Fibroblast of the aortic adventitia (primary cell): ENCODE data around the gene OIT3. TPM values are rescaled to one million over a fixed set of nuclear protein-coding genes. Genes with fewer than 3 reads are reported as not detected.
"Not testable (repeated sequence)": the region's sequence is repeated elsewhere in the genome, so short reads cannot be mapped to it uniquely, and the experiment has no call there.

ENCODE experiments used
- DNase-seq: peaks from one replicate; pipeline ENCODE4 v3.0.0-alpha.2; 2010; ENCODE audit warnings: low read depth
- H3K4me3 ChIP-seq: 2 replicates; pipeline ENCODE4 v1.5.1; 2011; ENCODE audit warnings: low read depth, mild to moderate bottlenecking, control low read depth, low read length, moderate library complexity
- total RNA-seq: library from RNA; depleted of rRNA; stranded (reverse); fragments of >200 nt; gene quantifications from 2 replicates; pipeline ENCODE4 v1.2.3, GENCODE V29; 2012; ENCODE audit warnings: low replicate concordance
- TF ChIP-seq, protein P1 (sequence below): IDR thresholded peaks from 2 replicates; pipeline ENCODE4 v1.5.1; 2011; ENCODE audit warnings: mild to moderate bottlenecking, low read length, control low read depth, inconsistent platforms; ENCODE audit not compliant: insufficient read depth

The OIT3 gene
- total RNA-seq, 1 donor = not detected

- TF ChIP-seq, protein P1, sequence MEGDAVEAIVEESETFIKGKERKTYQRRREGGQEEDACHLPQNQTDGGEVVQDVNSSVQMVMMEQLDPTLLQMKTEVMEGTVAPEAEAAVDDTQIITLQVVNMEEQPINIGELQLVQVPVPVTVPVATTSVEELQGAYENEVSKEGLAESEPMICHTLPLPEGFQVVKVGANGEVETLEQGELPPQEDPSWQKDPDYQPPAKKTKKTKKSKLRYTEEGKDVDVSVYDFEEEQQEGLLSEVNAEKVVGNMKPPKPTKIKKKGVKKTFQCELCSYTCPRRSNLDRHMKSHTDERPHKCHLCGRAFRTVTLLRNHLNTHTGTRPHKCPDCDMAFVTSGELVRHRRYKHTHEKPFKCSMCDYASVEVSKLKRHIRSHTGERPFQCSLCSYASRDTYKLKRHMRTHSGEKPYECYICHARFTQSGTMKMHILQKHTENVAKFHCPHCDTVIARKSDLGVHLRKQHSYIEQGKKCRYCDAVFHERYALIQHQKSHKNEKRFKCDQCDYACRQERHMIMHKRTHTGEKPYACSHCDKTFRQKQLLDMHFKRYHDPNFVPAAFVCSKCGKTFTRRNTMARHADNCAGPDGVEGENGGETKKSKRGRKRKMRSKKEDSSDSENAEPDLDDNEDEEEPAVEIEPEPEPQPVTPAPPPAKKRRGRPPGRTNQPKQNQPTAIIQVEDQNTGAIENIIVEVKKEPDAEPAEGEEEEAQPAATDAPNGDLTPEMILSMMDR = no peak
Measured at GRCh38 chr10:72895236-72895850, 1.8 kb downstream of the OIT3 start.

GRCh38 chr10:72898616-72899015 is 5.1 kb downstream of the OIT3 start:
- DNase-seq = no peak
- TF ChIP-seq, protein P1 = no peak
- no peak overlapping the region for H3K4me3 ChIP-seq

More at GRCh38 chr10:72895236-72895850, 1.8 kb downstream of the OIT3 start:
- no peak for DNase-seq
- H3K4me3 ChIP-seq = no peak overlapping the region

- DNase-seq = no peak
- TF ChIP-seq, protein P1 = no peak
- no peak overlapping the region for H3K4me3 ChIP-seq
Measured at GRCh38 chr10:72899545-72899944, 6.0 kb downstream of the OIT3 start.

DNA sequence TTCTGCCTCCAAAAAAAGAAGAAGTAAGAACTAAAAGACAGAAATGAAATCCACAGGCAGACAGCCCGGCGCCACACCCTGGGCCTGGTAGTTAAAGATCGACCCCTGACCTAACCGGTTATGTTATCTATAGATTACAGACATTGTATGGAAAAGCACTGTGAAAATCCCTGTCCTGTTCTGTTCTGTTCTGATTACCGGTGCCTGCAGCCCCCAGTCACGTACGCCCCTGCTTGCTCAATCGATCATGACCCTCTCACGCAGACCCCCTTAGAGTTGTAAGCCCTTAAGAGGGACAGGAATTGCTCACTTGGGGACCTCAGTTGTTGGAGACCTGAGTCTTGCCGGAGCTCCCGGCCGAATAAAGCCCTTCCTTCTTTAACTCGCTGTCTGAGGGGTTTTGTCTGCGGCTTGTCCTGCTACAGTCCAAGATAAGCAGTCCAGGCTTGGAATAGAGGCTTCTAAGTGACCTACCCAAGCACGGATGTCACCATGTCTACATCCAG is 10.5 kb downstream of the OIT3 start:
- not testable (repeated sequence) for H3K4me3 ChIP-seq, DNase-seq

- DNase-seq = no peak
- TF ChIP-seq, protein P1 = no peak
- no peak overlapping the region for H3K4me3 ChIP-seq
Measured at GRCh38 chr10:72904806-72905205, 11.3 kb downstream of the OIT3 start.

GRCh38 chr10:72906446-72906845 is 12.9 kb downstream of the OIT3 start:
- TF ChIP-seq, protein P1 = no peak
- DNase-seq = no peak
- no peak overlapping the region for H3K4me3 ChIP-seq

DNA sequence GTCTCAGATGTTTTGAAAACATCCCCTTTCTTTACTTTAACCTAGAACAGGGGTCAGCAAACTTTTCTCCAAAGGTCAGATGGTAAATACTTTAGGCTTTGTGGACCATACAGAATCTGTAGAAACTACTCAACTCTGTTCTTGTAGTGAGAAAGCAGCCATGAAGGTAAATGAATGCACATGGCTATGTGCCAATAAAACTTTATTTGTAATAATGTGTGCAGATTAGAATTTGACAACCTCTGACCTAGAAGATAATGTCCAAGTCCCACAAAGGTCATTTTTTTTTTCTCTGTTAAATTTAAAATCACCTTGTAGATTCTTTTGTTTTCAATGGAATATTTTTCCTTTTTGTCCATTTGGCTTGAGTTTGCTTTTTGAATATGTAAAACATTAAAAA is 17.2 kb downstream of the OIT3 start:
- DNase-seq = no peak
- H3K4me3 ChIP-seq = no peak overlapping the region
- TF ChIP-seq, protein P1 = no peak
